NCI-H146 treated with DMSO at 0.1 percent for 48 hours (cell line): Measurements from ENCODE around the gene TIMELESS.
"Not testable (repeated sequence)": the region's sequence is repeated elsewhere in the genome, so short reads cannot be mapped to it uniquely, and the experiment has no call there.

Experiments
- DNase-seq: peaks from one replicate; lab custom pipeline; 2025; ENCODE audit not compliant: unreplicated experiment; lab: John Stamatoyannopoulos, UW

Gene TIMELESS

GRCh38 chr12:56448860-56449621 is at the start of gene TIMELESS:
Gene TIMELESS (minus strand): TSS chr12:56449426. CDS start chr12:56434170, 15,256 bp downstream.
- DNase-seq, result peak; percentile 95

- peak; percentile 85 for DNase-seq
Measured at GRCh38 chr12:56498126-56498902, 49.1 kb upstream of the TIMELESS start.

GRCh38 chr12:56496704-56497103 is 47.5 kb upstream of the TIMELESS start:
- not testable (repeated sequence) for DNase-seq

- DNase-seq, result not testable (repeated sequence)
Measured at GRCh38 chr12:56494481-56494880, 45.3 kb upstream of the TIMELESS start.

GRCh38 chr12:56494106-56494415 is 44.8 kb upstream of the TIMELESS start:
- not testable (repeated sequence) for DNase-seq

- not testable (repeated sequence) for DNase-seq
Measured at GRCh38 chr12:56493409-56494105, 44.3 kb upstream of the TIMELESS start.

GRCh38 chr12:56490360-56490759 is 41.1 kb upstream of the TIMELESS start:
- no peak for DNase-seq

- DNase-seq, result peak; percentile 94
Measured at GRCh38 chr12:56488041-56488955, 39.1 kb upstream of the TIMELESS start, which contains the start of gene GLS2. Gene GLS2 (minus strand): TSS chr12:56488161. CDS start chr12:56488118, 43 bp downstream.

GRCh38 chr12:56487448-56488040 is 38.3 kb upstream of the TIMELESS start:
- DNase-seq, result peak; percentile 43

- DNase-seq, result no peak
Measured at GRCh38 chr12:56486694-56487093, 37.5 kb upstream of the TIMELESS start.

- no peak for DNase-seq
Measured at GRCh38 chr12:56484566-56484965, 35.3 kb upstream of the TIMELESS start.

- no peak for DNase-seq
Measured at GRCh38 chr12:56479625-56480024, 30.4 kb upstream of the TIMELESS start.

GRCh38 chr12:56477521-56478225 is 28.4 kb upstream of the TIMELESS start:
- DNase-seq, result no peak

- no peak for DNase-seq
Measured at GRCh38 chr12:56476972-56477432, 27.8 kb upstream of the TIMELESS start.

GRCh38 chr12:56476143-56476542 is 26.9 kb upstream of the TIMELESS start:
- no peak for DNase-seq

- DNase-seq, result no peak
Measured at GRCh38 chr12:56474389-56474788, 25.2 kb upstream of the TIMELESS start.

GRCh38 chr12:56469007-56469930 is 20.0 kb upstream of the TIMELESS start:
- DNase-seq, result no peak
